Body of pancreas (tissue), 4 donors: ENCODE measurements around the gene CTNNA2. TPM values are rescaled to one million over a fixed set of nuclear protein-coding genes. Genes with fewer than 3 reads are reported as not detected.

Experiments
- ATAC-seq: fragments of 150-250 bp; one replicate; pipeline ENCODE4 v1.9.1; 2016
- DNase-seq, 4 donors: peaks; one replicate each; pipeline ENCODE4 v3.0.0-alpha.2; 2019
- H3K27ac ChIP-seq, 4 donors: fragments of 200-600 bp; sonication (generic); 1 replicate in 3 of 4; 2 replicates in 1 of 4; pipeline versions ENCODE4 v1.5.1 to v1.6.1; 2016 to 2019; ENCODE audit warnings: mild to moderate bottlenecking in 1 of 4, mixed read lengths in 1 of 4, moderate library complexity in 1 of 4
- H3K27me3 ChIP-seq, 2 donors: fragments of 200-600 bp; sonication (generic); one replicate each; pipeline ENCODE4 v1.6.0; 2016; ENCODE audit warnings: mild to moderate bottlenecking in 1 of 2
- H3K36me3 ChIP-seq, 2 donors: fragments of 200-600 bp; sonication (generic); replicated peaks in 1 of 2; 2 replicates each; pipeline ENCODE4 v1.5.1; 2016; ENCODE audit warnings: low read depth in 2 of 2; ENCODE audit not compliant: insufficient read depth in 1 of 2
- H3K4me1 ChIP-seq: fragments of 200-600 bp; sonication (generic); one replicate; pipeline ENCODE4 v1.6.0; 2016
- H3K4me3 ChIP-seq, 2 donors: fragments of 200-600 bp; sonication (generic); 1 replicate in 1 of 2; 2 replicates in 1 of 2; pipeline ENCODE4 v1.5.1; 2016 to 2019
- H3K9me3 ChIP-seq, 3 donors: fragments of 200-600 bp; sonication (generic); 1 replicate in 2 of 3; 2 replicates in 1 of 3; pipeline ENCODE4 v1.5.1; 2016
- CTCF ChIP-seq, 7 experiments: fragments of 450-650 bp in 4 of 7; fragments of 200-600 bp in 3 of 7; sonication (generic) in 3 of 7; IDR thresholded peaks; one replicate each; pipeline ENCODE4 v1.5.1; 2016 to 2019; ENCODE audit warnings: antibody characterized with exemption in 7 of 7
- POLR2A ChIP-seq, 3 donors: fragments of 450-650 bp; IDR thresholded peaks; one replicate each; pipeline ENCODE4 v1.6.1; 2016; ENCODE audit warnings: antibody characterized with exemption in 3 of 3, mild to moderate bottlenecking in 2 of 3
- WGBS, 2 donors: methylation state at CpG; one replicate each; pipeline ENCODE4 v1.1.5; 2017; 5-methylcytosine and 5-hydroxymethylcytosine counted together
- intact Hi-C: fragments of 100-400 bp; cut with DNase I; formaldehyde crosslinking; loops from one replicate; pipeline ENCODE4 v1.15.1; 2023
- total RNA-seq, 2 donors: library from RNA; depleted of rRNA; stranded (reverse); fragments of >200 nt; gene quantifications; one replicate each; pipeline ENCODE4 v1.1.0, GENCODE V29; 2016

CTNNA2 gene
- total RNA-seq, 2 donors from 2014 or later, result 0.52 to 29.3 TPM

- H3K27ac ChIP-seq, result no peak overlapping the region
- no peak for DNase-seq
- no peaks in the 10 kb centered on the region for H3K27me3 ChIP-seq
- H3K9me3 ChIP-seq, result no peaks in the 10 kb centered on the region
- H3K4me1 ChIP-seq, result no peaks in the 10 kb centered on the region
- H3K36me3 ChIP-seq, result no peaks in the 10 kb centered on the region
- no peak overlapping the region for H3K4me3 ChIP-seq
- ATAC-seq, result no peak
- TF ChIP-seq POLR2A (IDR thresholded peaks at IDR 0.05) (no peak), CTCF (IDR thresholded peaks at IDR 0.05) (no peak)
- intact Hi-C loops, result no loop called here
- 60 to 86% methylated on average over 5 of the region's 5 CpGs for WGBS, 2 donors
Observed at GRCh38 chr2:80437959-80438358, 925.1 kb downstream of the CTNNA2 start.

DNA sequence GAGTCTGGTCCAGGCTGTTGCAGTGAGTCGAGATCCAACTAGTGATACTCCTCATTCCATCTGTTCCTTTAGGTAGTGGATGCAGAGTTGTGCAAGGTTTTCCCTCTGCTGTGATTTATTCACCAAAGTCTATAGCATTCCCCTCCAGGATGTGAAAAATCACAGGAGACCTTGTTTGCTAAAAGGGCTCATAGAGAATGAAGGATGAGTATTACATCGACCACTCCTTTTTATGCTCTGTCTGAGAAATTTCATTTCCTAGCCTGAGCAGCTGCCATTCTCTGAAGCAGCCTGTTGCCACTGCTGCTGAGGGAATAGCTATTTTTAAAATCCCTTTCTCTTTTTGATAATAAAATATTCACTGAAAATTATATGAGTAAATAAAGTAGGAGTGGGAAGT is 925.8 kb downstream of the CTNNA2 start:
- no peaks in the 10 kb centered on the region for H3K9me3 ChIP-seq
- H3K27ac ChIP-seq, result no peak overlapping the region
- WGBS, 2 donors, result 42 to 44% methylated on average over 2 of the region's 2 CpGs
- H3K36me3 ChIP-seq, result no peaks in the 10 kb centered on the region
- DNase-seq, result no peak
- no peaks in the 10 kb centered on the region for H3K4me1 ChIP-seq
- intact Hi-C loops, result no loop called here
- H3K27me3 ChIP-seq, result no peaks in the 10 kb centered on the region
- no peak overlapping the region for H3K4me3 ChIP-seq
- ATAC-seq, result no peak
- no peak for TF ChIP-seq CTCF (IDR thresholded peaks at IDR 0.05)
- TF ChIP-seq POLR2A (IDR thresholded peaks at IDR 0.05), result no peak

DNA sequence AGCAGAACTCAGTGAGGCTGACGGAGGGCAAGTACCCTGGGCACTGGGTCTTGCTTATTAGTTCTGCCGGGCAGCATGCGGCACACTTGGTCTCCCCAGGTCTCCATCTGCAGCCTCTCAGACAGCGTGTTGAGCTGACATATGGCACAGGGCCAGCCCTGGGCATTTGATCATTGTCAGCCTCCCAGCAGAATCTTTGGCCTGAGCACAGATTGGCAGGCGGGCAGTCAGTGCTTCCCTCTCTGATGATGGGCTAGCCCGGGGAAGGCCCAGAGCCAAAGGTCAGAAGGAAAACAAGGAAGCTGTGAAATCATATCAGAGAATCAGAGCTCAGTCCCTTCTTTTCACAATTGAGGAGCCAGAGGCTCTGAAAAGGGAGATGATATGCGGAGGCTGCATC is 941.8 kb downstream of the CTNNA2 start:
- 41 to 58% methylated on average over 7 of the region's 7 CpGs for WGBS, 2 donors
- no peaks in the 10 kb centered on the region for H3K9me3 ChIP-seq
- no peaks in the 10 kb centered on the region for H3K27me3 ChIP-seq
- DNase-seq (peak in 2 of 4 donors; percentile 10 to 15), ATAC-seq (no peak)
- H3K36me3 ChIP-seq, result no peaks in the 10 kb centered on the region
- no peaks in the 10 kb centered on the region for H3K4me1 ChIP-seq
- intact Hi-C loops, result no loop called here
- H3K27ac ChIP-seq, result no peak overlapping the region
- H3K4me3 ChIP-seq, result no peak overlapping the region
- TF ChIP-seq CTCF (IDR thresholded peaks at IDR 0.05) (no peak), POLR2A (IDR thresholded peaks at IDR 0.05) (no peak)

DNA sequence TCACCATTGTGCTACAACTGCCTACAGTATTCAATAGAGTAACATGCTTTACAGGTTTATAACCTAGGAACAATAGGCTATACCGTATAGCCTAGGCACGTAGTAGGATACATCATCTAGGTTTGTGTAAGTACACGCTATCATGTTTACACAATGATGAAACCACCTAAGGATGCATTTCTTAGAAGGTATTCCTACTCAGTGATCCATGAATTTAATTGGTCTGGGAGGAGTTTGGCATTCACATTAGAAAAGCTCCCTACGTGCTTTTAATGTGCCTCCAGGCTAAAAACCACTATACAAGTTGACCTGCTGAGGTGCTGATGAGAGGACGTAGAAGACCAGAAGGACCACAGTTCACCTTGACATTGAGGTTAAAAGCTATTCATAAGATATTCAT is 946.2 kb downstream of the CTNNA2 start:
- TF ChIP-seq POLR2A (IDR thresholded peaks at IDR 0.05) (no peak), CTCF (IDR thresholded peaks at IDR 0.05) (no peak)
- intact Hi-C loops, result no loop called here
- no peaks in the 10 kb centered on the region for H3K36me3 ChIP-seq
- no peak for DNase-seq
- no peaks in the 10 kb centered on the region for H3K9me3 ChIP-seq
- H3K27ac ChIP-seq, result no peak overlapping the region
- no peaks in the 10 kb centered on the region for H3K4me1 ChIP-seq
- ATAC-seq, result no peak
- WGBS, 2 donors, result 64 to 79% methylated on average over 5 of the region's 5 CpGs
- no peaks in the 10 kb centered on the region for H3K27me3 ChIP-seq
- H3K4me3 ChIP-seq, result no peak overlapping the region

GRCh38 chr2:80461505-80462197 is 948.8 kb downstream of the CTNNA2 start:
- ATAC-seq (no peak), DNase-seq (no peak)
- H3K4me1 ChIP-seq, result no peaks in the 10 kb centered on the region
- no peaks in the 10 kb centered on the region for H3K27me3 ChIP-seq
- no peak overlapping the region for H3K4me3 ChIP-seq
- 39 to 49% methylated on average over 3 of the region's 3 CpGs for WGBS, 2 donors
- no peak overlapping the region for H3K27ac ChIP-seq
- no peaks in the 10 kb centered on the region for H3K36me3 ChIP-seq
- intact Hi-C loops, result no loop called here
- TF ChIP-seq CTCF (IDR thresholded peaks at IDR 0.05) (no peak), POLR2A (IDR thresholded peaks at IDR 0.05) (no peak)
- H3K9me3 ChIP-seq, result no peaks in the 10 kb centered on the region
